GM19240 (cell line): ENCODE results near the gene PTTG1IP.
"Not testable (repeated sequence)": the region's sequence is repeated elsewhere in the genome, so short reads cannot be mapped to it uniquely, and the experiment has no call there.

Experiments used
- DNase-seq: peaks from one replicate; pipeline ENCODE4 v3.0.0; 2011; ENCODE audit warnings: low spot score; ENCODE audit not compliant: insufficient read length

Gene PTTG1IP

GRCh38 chr21:44845418-44846223 lies 27.9 kb downstream of the PTTG1IP start:
- DNase-seq, result peak; percentile 58

GRCh38 chr21:44844256-44844655 lies 29.2 kb downstream of the PTTG1IP start:
- DNase-seq, result no peak

DNA sequence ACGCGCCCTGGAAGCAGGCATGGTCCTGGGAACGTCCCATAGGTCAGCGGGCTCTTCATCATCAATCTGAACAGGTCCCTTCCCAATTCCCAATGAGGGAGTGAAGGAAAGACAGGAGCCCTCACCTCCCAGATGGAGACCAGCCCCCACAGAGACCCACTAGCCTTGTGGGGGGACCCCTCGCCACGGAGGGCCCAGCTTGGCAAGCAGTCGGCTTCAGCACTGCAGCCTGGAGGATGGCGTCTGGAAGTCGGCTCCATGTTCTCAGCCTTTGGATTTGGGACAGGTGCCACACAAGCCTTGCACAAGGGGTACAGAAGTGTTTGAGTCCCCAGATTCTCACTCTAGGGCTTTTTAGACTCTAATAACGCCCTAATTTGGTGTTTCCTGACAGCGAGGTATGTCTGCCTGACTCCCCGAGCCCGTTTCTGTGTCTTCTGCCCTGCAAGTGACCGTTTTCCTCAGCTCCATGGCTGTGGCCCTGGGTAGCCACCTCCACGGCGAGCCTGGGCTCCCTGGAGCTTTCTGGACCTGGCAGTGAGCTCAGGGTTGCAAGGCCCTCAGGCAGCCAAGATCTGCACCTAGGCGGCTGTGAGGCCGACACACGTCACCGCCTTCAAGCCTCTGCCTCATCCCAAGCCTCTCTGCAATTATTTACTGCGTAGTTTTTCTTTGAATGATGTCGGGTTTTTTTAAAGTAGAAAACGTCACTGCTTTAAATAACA lies 30.6 kb downstream of the PTTG1IP start:
- DNase-seq, result no peak

DNA sequence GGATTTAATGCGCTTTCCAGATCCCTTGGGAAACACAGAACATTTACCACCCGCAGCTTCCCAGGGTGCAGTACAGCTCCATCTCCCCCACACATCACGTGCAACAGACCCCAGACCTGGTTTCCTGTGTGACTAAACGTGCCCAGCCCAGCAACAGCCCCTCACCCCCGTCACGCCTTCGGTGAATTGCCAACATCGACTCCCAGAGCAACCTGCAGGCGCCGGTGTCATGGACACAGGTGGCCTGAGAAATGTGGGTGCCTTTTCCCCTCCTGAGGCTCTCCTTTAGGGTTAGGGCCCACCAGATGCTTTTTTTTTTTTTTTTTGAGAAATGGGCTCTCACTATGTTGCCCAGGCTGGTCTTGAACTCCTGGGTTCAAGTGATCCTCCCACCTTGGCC lies 31.4 kb downstream of the PTTG1IP start:
- DNase-seq, result no peak

GRCh38 chr21:44840771-44841170 lies 32.7 kb downstream of the PTTG1IP start:
- DNase-seq, result no peak

- no peak for DNase-seq
Observed at GRCh38 chr21:44838951-44839350, 34.5 kb downstream of the PTTG1IP start.

DNA sequence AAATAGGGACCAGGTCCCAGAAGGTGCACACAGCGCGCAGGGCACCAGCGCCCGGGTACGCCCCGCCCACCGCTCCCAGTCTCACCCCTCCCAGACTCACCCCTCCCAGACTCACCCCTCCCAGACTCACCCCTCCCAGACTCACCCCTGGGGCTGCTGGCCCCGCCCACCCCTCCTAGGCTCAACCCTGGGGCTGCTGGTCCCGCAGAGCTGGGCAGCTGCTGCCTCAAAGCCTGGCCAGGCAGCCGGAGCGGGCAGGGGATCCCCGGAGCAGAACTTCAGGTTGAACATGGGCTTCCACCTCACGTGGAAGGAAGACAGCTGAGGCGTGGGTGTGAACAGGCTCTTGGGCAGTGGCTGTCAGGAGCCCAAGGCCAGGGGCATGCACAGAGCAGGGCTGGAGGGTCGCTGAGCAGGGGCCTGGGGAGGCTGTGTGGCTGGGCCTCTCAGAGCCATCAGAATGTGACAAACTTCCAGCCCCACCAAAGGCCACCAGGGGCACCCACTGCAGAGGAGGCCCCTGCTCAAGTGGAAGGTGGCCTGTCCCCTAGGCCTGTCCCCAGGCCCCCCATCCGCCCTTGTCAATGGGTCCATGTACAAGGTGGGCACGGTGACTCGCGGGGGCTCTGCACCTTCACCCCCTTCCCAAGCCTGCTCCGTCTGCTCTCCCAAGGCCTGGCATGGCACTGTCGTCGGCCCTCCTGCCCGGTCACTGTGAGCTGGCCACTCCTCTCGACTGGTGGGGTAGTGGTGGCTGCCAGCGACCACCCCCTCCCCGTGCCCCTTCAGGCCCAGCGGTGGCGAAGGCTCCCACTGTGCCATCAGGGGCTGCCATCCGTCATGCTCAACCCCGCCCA lies 35.2 kb downstream of the PTTG1IP start:
- no peak for DNase-seq

DNA sequence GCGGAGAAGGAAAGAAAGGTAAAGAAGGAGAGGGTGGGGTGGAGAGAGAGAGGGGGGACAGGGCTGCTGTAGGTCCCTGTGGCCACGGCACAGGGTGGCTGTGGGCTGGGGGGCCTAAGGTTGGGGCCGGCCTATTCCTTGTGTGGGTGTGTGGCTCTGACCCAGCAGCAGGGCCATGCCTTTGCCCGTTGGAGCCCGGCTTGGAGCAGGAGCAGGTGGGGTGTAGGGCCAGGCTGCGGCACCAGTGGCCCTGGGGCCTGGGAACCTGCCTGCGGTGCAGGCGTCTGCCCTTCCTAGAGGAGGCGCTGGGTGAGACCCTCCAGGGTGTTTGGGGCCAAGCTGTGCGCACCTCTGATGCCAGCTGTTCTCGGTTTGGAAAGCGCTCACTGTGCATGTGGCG lies 36.0 kb downstream of the PTTG1IP start:
- no peak for DNase-seq

DNA sequence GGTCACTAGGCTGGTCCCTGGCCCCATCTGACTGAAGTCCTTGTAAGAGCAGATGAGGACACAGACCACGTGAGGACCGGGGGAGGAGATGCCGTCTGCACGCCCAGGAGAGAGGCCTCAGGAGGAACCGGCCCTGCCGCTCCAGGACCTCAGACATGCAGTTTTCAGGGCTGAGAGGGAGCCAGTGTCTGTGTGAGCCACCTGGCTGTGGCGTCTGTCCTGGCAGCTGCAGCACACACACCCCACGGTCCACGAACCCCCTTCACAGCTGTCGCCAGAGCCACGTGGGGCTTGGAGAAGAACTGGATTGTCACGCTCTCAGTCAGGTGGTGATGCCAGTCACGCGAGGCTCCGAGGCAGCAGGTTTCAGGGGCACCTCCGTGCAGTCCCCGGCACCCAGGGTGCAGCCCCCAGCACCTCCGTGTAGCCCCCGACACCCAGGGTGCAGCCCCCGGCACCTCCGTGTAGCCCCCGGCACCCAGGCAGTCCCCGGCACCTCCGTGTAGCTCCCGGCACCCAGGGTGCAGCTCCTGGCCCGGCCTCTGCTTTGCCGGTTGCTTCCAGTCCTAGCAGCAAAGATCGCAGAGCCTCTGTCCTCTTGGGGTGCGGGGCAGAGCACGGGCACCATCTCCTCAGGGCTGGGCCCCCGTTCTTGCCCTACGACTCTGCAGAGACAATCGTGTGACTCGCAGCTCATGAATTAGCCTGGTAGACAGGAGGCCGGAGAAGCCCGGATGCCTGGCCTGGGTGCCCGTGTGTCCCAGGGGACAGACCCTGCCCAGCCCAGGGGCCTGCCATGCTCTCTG lies 36.6 kb downstream of the PTTG1IP start:
- DNase-seq, result no peak

DNA sequence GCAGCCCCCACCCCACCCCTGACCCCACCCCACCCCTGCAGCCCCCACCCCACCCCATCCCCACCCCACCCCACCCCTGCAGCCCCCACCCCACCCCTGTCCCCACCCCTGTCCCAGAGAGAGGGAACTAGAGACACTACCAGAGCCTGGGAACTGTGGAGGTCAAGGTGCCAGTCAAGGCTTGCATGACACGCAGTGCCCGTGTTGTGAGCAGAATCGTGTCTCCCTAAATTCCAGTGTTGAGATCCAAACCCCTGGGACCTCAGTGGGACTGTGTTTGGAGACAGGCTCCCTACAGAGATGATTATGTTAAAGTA lies 37.2 kb downstream of the PTTG1IP start:
- no peak for DNase-seq

- DNase-seq, result no peak
Observed at GRCh38 chr21:44835647-44835973, 37.9 kb downstream of the PTTG1IP start.

DNA sequence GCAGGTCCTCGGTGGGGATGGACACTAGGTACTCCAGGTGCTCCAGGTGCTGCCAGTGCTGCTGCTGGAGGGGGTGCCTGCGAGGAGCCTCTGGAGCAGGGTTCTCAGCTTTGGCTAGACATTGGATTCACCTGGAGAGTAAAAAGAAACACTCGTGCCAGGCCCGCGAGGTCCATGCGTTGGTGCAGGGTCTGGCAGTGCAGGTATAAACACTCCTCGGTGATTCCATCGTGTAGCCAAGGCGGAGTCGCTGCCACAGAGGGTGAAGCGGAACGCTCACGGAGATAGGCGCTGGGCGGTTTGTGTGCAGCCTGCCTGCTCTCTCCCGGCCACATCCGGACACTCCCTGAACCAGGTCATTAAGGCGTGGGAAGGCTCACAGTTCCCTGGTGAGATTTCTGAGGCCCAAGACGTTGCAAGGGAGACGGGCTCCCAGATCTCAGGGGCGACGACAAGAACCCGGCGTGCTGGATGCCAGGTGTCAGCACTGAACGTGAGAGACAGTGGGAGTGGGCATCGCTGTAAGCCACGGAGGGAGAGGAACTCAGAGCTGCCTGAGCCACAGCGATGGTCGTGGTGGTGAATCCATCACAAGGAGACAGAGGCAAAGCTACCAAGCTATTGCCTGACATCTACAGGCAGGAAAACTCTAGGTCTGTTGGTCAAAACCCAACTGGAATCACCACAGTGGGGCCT lies 38.4 kb downstream of the PTTG1IP start:
- DNase-seq, result no peak

- DNase-seq, result no peak
Observed at GRCh38 chr21:44834231-44834950, 39.1 kb downstream of the PTTG1IP start.

- no peak for DNase-seq
Observed at GRCh38 chr21:44833663-44834062, 39.8 kb downstream of the PTTG1IP start.

- not testable (repeated sequence) for DNase-seq
Observed at GRCh38 chr21:44832516-44833255, 40.8 kb downstream of the PTTG1IP start.

DNA sequence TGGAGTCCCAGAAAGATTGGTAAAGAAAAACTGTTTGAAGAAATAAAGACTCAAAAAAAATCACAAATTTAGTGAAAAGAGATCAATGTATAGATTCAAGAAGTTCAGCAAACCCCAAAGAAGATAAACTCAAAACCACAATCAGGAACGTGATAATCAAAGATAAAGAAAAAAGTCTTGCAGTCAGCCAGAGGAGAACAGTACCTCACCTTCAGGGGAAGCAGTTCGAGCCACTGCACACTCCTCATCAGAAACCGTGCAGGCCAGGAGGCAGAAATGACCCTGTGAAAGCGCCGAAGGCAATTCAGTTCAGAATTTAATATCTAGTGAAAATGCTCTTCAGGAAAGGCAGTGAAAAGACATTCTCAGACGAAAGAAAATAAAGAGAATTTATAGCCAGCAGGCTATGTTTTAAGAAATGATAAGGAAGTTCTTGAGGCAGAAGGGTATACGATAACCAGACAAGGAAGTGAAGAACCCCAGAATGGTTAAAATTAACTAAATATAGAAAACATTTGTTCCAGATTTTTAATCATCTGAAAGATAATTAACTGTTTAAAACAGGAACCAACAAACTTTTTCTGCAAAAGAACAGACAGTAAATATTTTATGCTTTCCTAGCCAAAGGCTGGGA lies 42.1 kb downstream of the PTTG1IP start:
- DNase-seq, result no peak

GRCh38 chr21:44829507-44830092 lies 43.9 kb downstream of the PTTG1IP start:
- DNase-seq, result no peak

DNA sequence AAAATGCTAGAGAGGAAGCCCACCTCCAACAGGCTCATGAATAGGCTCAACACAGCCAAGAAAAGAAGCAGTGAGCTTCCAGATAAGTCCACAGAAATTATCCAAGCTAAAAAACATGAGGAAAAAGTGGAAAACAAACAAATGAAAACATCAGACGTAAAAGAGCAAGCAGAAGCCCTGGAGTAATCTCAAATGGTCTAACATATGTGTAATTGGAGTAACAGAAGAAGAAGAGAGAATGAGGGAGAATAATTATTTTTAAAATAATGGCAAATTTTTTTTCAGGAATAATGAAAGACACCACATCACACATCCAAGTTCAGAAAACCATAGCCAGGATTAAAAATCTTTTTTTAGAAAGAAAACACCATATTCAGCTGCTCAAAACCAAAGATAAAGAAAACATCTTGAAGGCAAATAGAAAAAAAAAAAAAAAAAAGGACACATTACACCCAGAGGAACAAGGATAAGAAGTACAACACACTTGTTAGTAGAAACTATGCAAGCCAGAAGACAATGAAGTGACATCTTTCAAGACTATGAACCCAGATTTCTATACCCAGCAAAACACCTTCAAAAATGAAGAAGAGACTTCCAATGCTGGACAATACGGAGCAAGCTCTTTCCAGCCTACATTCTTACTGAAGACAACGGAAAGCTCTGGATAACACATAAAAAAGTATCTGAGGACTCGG lies 45.0 kb downstream of the PTTG1IP start:
- DNase-seq, result no peak
